Astrocyte (in vitro differentiated cells and primary cell): ENCODE results near the gene SOAT2. TPM values are rescaled to one million over a fixed set of nuclear protein-coding genes. Genes with fewer than 3 reads are reported as not detected.

Experiments used
- DNase-seq: peaks from one replicate; pipeline ENCODE4 v3.0.0-alpha.2; 2010; ENCODE audit warnings: low read depth
- FAIRE-seq: peaks from 2 replicates; lab custom pipeline; 2011; peaks lifted over from hg19 to GRCh38; lab: Jason Lieb, UNC
- H2AFZ ChIP-seq: 2 replicates; pipeline ENCODE4 v1.6.0; 2012; ENCODE audit warnings: low read depth, low read length, inconsistent platforms
- H3K27ac ChIP-seq: 2 replicates; pipeline ENCODE4 v1.5.1; 2011; ENCODE audit warnings: low read depth, low read length, inconsistent platforms
- H3K27me3 ChIP-seq: 2 replicates; pipeline ENCODE4 v1.6.0; 2011; ENCODE audit warnings: low read length, inconsistent platforms; ENCODE audit not compliant: insufficient read depth
- H3K36me3 ChIP-seq: 2 replicates; pipeline ENCODE4 v1.5.1; 2011; ENCODE audit warnings: low read length, inconsistent platforms; ENCODE audit not compliant: insufficient read depth
- H3K4me1 ChIP-seq: 2 replicates; pipeline ENCODE4 v1.5.1; 2011; ENCODE audit warnings: low read length, inconsistent platforms; ENCODE audit not compliant: insufficient read depth
- H3K4me2 ChIP-seq: 2 replicates; pipeline ENCODE4 v1.6.0; 2012; ENCODE audit warnings: low read length, inconsistent platforms
- H3K4me3 ChIP-seq: 2 replicates; pipeline ENCODE4 v1.5.1; 2011; ENCODE audit warnings: low read depth, mild to moderate bottlenecking, low read length, inconsistent platforms; ENCODE audit not compliant: insufficient read depth
- H3K79me2 ChIP-seq: 2 replicates; pipeline ENCODE4 v1.6.0; 2012; ENCODE audit warnings: mild to moderate bottlenecking, low read length, inconsistent platforms; ENCODE audit not compliant: insufficient read depth
- H3K9ac ChIP-seq: 2 replicates; pipeline ENCODE4 v1.6.0; 2012; ENCODE audit warnings: mild to moderate bottlenecking, low read length, inconsistent platforms
- H3K9me3 ChIP-seq: 2 replicates; pipeline ENCODE4 v1.5.1; 2012; ENCODE audit warnings: low read depth, mild to moderate bottlenecking, low read length, inconsistent platforms; ENCODE audit not compliant: insufficient read depth
- H4K20me1 ChIP-seq: 2 replicates; pipeline ENCODE4 v1.6.0; 2012; ENCODE audit warnings: low read length, inconsistent platforms; ENCODE audit not compliant: insufficient read depth
- H3K27ac Mint-ChIP-seq: one replicate; pipeline ENCODE4 v1.8.0; 2021; ENCODE audit warnings: mild to moderate bottlenecking, mixed read lengths; ENCODE audit not compliant: unreplicated experiment
- H3K27me3 Mint-ChIP-seq: one replicate; pipeline ENCODE4 v1.8.0; 2021; ENCODE audit warnings: low read depth, mixed read lengths; ENCODE audit not compliant: unreplicated experiment
- H3K36me3 Mint-ChIP-seq: one replicate; pipeline ENCODE4 v1.8.0; 2021; ENCODE audit warnings: low read depth, mixed read lengths; ENCODE audit not compliant: unreplicated experiment
- H3K4me1 Mint-ChIP-seq: one replicate; pipeline ENCODE4 v1.8.0; 2021; ENCODE audit warnings: low read depth, mixed read lengths; ENCODE audit not compliant: unreplicated experiment
- H3K4me3 Mint-ChIP-seq: one replicate; pipeline ENCODE4 v1.8.0; 2021; ENCODE audit warnings: mild to moderate bottlenecking, moderate library complexity, mixed read lengths; ENCODE audit not compliant: unreplicated experiment
- H3K9me3 Mint-ChIP-seq: one replicate; pipeline ENCODE4 v1.8.0; 2021; ENCODE audit warnings: mild to moderate bottlenecking, mixed read lengths; ENCODE audit not compliant: unreplicated experiment
- CTCF ChIP-seq: IDR thresholded peaks from 2 replicates; pipeline ENCODE4 v1.5.1; 2011; ENCODE audit warnings: low read depth, mild to moderate bottlenecking, inconsistent platforms, low read length, moderate library complexity; ENCODE audit not compliant: insufficient read depth
- EZH2 ChIP-seq: IDR thresholded peaks from 2 replicates; pipeline ENCODE4 v1.6.1; 2012; ENCODE audit warnings: mild to moderate bottlenecking, low read length, inconsistent platforms; ENCODE audit not compliant: insufficient read depth
- total RNA-seq: library from RNA; stranded (reverse); gene quantifications from 2 replicates; pipeline ENCODE4 v1.2.1, GENCODE V29; 2021

SOAT2 gene
- total RNA-seq, 1 donor from 2014 or later, result not detected

- H3K9me3 ChIP-seq, result no peaks in the 10 kb centered on the region
- Mint-ChIP-seq H3K4me1 (peaks cover 31% of the 10 kb centered on the region), H3K36me3 (peaks cover 14% of the 10 kb centered on the region), H3K9me3 (peaks cover 2% of the 10 kb centered on the region), H3K4me3 (peak overlapping the region; percentile 50), H3K27ac (peak overlapping the region; percentile 18), H3K27me3 (peaks cover 1% of the 10 kb centered on the region)
- peaks cover 35% of the 10 kb centered on the region for H3K4me1 ChIP-seq
- no peak overlapping the region for H2AFZ ChIP-seq
- H3K36me3 ChIP-seq, result peaks cover 4% of the 10 kb centered on the region
- DNase-seq (no peak), FAIRE-seq (no peak)
- H3K4me2 ChIP-seq, result no peak overlapping the region
- no peaks in the 10 kb centered on the region for H3K27me3 ChIP-seq
- no peak overlapping the region for H3K27ac ChIP-seq
- no peak overlapping the region for H3K9ac ChIP-seq
- TF ChIP-seq CTCF (no peak), EZH2 (no peak)
- no peak overlapping the region for H3K4me3 ChIP-seq
- H4K20me1 ChIP-seq, result peaks cover 8% of the 10 kb centered on the region
- peaks cover 16% of the 10 kb centered on the region for H3K79me2 ChIP-seq
Observed at GRCh38 chr12:53055471-53056266, 47.6 kb upstream of the SOAT2 start.

- peaks cover 24% of the 10 kb centered on the region for H3K4me1 Mint-ChIP-seq
- no peak overlapping the region for H3K9ac ChIP-seq
- peak overlapping the region; percentile 18 for H3K27ac Mint-ChIP-seq
Observed at GRCh38 chr12:53056296-53056695, 47.0 kb upstream of the SOAT2 start.

More at GRCh38 chr12:53056296-53056695, 47.0 kb upstream of the SOAT2 start:
- TF ChIP-seq EZH2, result no peak
- TF ChIP-seq CTCF, result no peak
- Mint-ChIP-seq H3K9me3 (peaks cover 2% of the 10 kb centered on the region), H3K27me3 (peaks cover 1% of the 10 kb centered on the region), H3K4me3 (no peak overlapping the region), H3K36me3 (peaks cover 14% of the 10 kb centered on the region)
- Histone ChIP-seq H3K36me3 (peaks cover 4% of the 10 kb centered on the region), H3K79me2 (peaks cover 10% of the 10 kb centered on the region), H3K4me3 (no peak overlapping the region), H3K27ac (no peak overlapping the region), H3K4me1 (peaks cover 29% of the 10 kb centered on the region), H3K27me3 (no peaks in the 10 kb centered on the region), H3K9me3 (no peaks in the 10 kb centered on the region), H4K20me1 (peaks cover 7% of the 10 kb centered on the region), H3K4me2 (no peak overlapping the region), H2AFZ (no peak overlapping the region)
- no peak for FAIRE-seq
- no peak for DNase-seq
